ENCODE data around the gene TFPT.
A peak's percentile ranks its signal among the peaks of the same experiment; 100 is the strongest.

The TFPT gene

DNA sequence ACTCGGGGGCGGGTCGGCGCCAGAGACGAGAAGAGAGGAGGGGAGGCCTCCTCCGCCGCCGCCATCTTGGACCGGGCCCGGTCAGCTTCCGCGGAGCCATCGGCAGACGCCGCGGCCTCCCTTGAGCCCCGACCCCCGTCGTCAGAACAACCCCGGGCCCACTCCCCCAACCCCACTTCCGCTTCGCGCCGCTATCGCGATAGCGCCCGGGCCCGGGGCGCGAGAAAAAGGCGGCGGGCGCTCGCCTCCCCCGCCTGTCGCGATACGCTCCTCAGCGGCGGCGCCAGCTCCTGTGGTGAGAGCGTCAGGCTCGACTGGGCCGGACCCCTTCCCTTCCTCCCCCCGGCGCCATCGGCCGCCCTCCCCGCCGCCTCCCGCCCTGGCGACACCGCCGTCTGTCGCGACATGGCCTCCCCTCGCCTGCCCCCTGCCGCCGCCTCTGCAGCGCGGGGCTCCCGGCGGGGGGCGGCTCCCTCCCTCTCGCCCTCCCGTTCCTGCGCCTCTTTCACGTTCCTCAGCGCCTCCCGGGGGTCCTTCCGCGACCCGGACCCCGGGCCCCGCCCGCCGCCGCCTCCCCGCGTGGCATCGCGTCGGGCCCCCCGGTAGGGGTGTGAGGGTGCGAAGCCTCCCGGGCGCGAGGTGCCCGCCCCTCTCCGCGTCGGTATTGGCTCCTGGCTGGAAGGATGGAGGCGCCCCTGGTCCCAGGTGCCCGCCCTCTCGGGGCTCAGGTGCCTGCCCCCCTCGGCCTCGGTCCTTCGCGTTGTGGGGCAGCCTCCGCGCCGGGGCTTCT lies 22.4 kb upstream of the TFPT start, which contains the start of gene CNOT3:
Gene CNOT3 (plus strand): TSS at position 64 of the 790 bp plus-strand sequence. CDS start 5,217 bp downstream, outside the sequence.
- TF ChIP-seq, protein P1, sequence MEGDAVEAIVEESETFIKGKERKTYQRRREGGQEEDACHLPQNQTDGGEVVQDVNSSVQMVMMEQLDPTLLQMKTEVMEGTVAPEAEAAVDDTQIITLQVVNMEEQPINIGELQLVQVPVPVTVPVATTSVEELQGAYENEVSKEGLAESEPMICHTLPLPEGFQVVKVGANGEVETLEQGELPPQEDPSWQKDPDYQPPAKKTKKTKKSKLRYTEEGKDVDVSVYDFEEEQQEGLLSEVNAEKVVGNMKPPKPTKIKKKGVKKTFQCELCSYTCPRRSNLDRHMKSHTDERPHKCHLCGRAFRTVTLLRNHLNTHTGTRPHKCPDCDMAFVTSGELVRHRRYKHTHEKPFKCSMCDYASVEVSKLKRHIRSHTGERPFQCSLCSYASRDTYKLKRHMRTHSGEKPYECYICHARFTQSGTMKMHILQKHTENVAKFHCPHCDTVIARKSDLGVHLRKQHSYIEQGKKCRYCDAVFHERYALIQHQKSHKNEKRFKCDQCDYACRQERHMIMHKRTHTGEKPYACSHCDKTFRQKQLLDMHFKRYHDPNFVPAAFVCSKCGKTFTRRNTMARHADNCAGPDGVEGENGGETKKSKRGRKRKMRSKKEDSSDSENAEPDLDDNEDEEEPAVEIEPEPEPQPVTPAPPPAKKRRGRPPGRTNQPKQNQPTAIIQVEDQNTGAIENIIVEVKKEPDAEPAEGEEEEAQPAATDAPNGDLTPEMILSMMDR (conservative IDR thresholded peaks at IDR 0.05; ENCODE audit: low read depth, low read length), result peak; percentile 12
- peak within 1 kb of the TSS; percentile 73 for H3K4me3 ChIP-seq (ENCODE audit: low read length)
- no peak for DNase-seq (ENCODE audit: low read depth)

DNA sequence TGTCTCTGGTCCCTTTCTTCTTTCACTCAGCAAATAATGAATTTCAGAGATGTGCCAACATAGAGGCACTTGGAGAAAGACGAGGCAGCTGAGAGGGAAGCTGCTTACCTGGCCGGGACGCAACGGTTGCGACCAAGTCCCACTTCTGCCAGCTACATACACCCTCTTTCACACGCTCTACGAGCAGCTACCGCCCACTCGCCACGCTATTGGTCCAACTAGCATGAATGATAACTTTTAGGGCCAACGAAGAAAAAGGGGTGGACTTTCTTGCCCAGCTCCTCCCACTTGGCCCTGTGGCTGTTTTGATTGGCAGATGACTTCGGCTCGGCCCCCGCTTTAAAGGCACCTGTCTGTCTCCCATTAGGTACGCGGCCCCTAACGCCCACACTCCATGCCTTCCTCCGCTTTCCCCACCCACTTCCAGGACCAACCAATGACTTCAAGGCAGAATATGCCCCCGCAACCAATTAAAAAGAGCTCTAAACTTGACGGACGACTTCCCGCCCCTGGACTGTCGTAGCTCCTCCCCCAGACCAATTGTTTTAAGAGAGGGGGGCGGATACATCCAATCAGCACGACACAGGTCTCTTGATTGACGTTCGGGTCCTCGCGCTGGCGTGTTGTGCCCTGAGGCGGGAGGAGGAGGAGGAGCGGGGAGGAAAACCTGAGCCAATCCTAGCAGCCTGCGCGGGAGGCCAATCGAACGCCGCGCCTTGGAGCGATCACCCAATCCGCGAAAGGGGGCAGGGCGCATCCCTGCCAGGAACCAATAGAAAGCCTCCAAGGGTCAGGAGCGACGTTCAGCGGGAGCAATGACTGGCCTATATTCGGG lies 21.6 kb upstream of the TFPT start:
- peak; percentile 100 for DNase-seq (ENCODE audit: low read depth)
- H3K4me3 ChIP-seq (ENCODE audit: low read length), result peak overlapping the region; percentile 73
- TF ChIP-seq, protein P1 (conservative IDR thresholded peaks at IDR 0.05; ENCODE audit: low read depth, low read length), result no peak

DNA sequence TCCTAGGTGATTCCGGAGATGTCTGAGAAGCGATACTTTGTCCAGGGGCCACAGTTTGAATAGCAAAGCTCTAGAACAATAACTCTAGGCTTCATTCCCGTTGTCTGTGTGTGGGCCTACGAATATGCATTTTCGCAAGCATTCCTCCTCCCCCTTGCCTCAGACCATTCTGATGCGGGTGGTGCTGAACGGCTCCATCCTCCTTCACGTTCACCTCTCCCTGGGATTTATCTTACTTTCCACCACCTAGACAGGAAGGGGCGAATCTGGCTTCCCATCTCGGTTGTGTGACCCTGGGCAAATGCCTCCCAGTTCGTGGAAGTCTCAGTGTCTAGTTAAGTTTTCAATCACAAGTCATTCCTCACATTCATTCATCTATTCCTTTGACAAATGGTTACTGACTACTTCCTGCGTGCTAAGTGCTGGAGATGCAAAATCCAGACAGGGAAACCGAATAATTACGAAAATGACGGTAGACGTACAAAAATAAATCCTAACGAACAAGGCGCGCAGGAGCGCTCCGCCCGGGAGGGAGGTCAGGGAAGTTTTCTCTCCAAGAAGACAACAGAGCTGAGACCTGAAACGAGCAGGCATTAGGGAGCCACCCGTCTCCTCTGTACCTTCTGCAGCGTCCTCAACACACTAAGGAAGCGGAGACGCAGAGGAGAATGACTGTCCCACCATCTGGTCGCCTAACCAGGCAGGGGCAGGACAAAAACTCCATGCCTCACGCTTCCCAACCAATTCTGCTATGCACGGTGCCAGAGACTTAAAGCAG lies 20.8 kb upstream of the TFPT start:
- peak overlapping the region; percentile 73 for H3K4me3 ChIP-seq (ENCODE audit: low read length)
- TF ChIP-seq, protein P1 (conservative IDR thresholded peaks at IDR 0.05; ENCODE audit: low read depth, low read length), result no peak
- DNase-seq (ENCODE audit: low read depth), result no peak

DNA sequence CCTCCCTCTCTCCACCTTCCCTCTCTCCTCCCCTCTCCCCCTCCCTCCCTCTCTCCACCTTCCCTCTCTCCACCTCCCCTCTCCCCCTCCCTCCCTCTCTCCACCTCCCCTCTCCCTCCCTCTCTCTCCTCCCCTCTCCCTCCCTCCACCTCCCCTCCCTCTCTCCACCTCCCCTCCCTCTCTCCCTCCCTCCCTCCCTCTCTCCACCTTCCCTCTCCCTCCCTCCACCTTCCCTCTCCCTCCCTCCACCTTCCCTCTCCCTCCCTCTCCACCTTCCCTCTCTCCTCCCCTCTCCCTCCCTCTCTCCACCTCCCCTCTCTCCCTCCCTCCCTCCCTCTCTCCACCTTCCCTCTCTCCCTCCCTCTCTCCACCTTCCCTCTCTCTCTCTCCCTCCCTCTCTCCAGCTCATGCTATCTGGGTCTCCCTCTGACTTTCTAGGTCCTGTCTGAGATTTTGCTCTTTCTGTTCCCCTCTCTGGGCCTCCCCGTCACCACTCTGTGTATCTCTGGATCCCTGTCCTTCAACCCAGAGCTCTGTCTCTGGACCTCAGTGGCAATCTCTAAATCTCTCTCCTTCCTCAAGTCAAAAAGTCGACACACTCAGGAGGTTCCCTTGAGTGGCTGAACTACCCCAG lies 18.6 kb upstream of the TFPT start:
- DNase-seq (ENCODE audit: low read depth), result no peak
- no peak overlapping the region for H3K4me3 ChIP-seq (ENCODE audit: low read length)
- TF ChIP-seq, protein P1 (conservative IDR thresholded peaks at IDR 0.05; ENCODE audit: low read depth, low read length), result no peak

DNA sequence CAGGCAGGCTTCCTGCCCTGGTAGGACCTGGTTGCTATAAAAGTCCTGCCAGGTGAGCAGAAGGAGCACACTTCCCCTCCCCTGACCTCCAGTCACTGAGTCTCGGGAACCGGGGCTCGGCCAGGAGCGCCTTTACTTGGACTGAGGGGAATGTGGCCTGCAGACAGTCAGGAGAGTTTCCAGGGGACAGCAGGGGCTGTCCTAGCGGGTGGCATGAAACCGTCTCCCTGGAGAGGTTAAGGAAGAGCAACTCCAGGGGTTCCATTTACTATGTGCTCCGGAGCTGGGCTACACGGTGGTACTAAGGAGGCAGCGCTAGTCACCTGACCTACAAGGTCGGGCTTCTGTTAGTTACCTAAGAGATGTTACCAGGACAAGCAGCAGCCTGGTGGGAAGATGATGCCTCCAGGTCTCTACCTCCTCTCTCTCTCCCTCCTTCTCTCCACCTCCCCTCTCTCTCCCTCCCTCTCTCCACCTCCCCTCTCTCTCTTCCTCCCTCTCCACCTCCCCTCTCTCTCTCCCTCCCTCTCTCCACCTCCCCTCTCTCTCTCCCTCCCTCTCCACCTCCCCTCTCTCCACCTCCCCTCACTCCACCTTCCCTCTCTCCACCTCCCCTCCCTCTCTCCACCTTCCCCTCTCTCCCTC lies 18.0 kb upstream of the TFPT start:
- no peak overlapping the region for H3K4me3 ChIP-seq (ENCODE audit: low read length)
- DNase-seq (ENCODE audit: low read depth), result no peak
- TF ChIP-seq, protein P1 (conservative IDR thresholded peaks at IDR 0.05; ENCODE audit: low read depth, low read length), result no peak

DNA sequence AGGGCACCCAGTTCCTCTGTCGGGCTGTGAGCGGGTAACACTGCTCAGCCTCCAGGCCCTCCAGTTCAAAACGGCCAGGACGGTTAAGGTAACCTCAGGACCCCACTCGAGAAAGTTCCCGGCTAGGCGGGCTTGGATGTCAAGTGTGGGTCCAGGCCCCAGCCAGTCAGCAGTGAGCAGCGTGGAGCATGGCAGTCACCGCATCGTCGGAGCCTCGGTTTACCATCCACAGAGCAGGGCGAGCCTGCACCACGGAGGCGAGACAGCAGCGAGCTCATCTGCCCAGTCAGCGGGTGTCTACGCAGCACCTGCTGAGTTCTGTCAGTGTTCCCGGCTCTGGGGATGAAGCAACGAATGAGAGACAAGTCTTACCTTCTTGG lies 14.2 kb upstream of the TFPT start:
- H3K4me3 ChIP-seq (ENCODE audit: low read length), result no peak overlapping the region
- DNase-seq (ENCODE audit: low read depth), result no peak
- TF ChIP-seq, protein P1 (conservative IDR thresholded peaks at IDR 0.05; ENCODE audit: low read depth, low read length), result no peak

Data from retinal pigment epithelial cell (primary cell).